HEK293T (cell line): Measurements from ENCODE around the gene E2F1.

Experiments
- FOXM1 ChIP-seq: fragments of 450-650 bp; IDR thresholded peaks from 2 replicates; pipeline ENCODE4 v1.6.1; 2017; ENCODE audit warnings: mild to moderate bottlenecking, borderline replicate concordance
- LEF1 ChIP-seq: fragments of 450-650 bp; IDR thresholded peaks from 2 replicates; pipeline ENCODE4 v1.6.1; 2017; ENCODE audit warnings: mild to moderate bottlenecking, borderline replicate concordance
- PKNOX1 ChIP-seq: fragments of 450-650 bp; IDR thresholded peaks from 2 replicates; pipeline ENCODE4 v1.6.1; 2016
- TARDBP ChIP-seq: fragments of 450-650 bp; IDR thresholded peaks from 2 replicates; pipeline ENCODE4 v1.6.1; 2016

DNA sequence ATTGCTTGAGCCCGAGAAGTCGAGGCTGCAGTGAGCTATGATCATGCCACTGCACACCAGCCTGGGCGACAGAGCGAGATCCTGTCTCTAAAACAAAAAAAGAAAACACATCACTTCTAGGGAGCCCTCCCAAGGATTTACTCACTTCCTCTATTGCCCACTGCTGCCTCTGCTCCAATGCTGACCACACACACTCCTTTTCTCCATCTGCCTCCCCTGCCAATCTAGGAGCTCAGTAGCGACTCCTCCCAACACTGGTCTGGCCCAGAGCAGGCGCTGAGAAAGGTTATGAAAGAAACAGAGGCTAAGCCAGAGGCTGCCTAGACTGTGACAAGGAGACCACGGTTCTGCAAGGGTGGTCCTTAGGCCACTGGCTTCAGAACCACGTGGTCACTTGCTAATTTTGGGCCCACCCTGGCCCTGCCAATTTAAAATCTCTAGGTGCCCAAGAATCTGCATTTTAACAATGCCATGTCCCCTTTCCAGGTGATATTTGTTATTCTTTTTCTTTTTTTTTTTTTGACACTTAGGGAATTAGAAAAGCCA lies 1.3 kb upstream of the E2F1 start:
- TF ChIP-seq PKNOX1 (no peak), LEF1 (no peak), TARDBP (no peak), FOXM1 (no peak)
